HCT116 (cell line): Measurements from ENCODE around the gene ADGRB3. TPM values are rescaled to one million over a fixed set of nuclear protein-coding genes. Genes with fewer than 3 reads are reported as not detected.

Source experiments
- ATAC-seq: fragments of 200-7000 bp; cut with Tn5 transposase; 2 replicates; pipeline ENCODE4 v1.9.1; 2020; ENCODE audit warnings: mild to moderate bottlenecking, moderate library complexity
- BruUV-seq: library from RNA; stranded (reverse); fragments of 400-500 nt; replicated peaks from 2 replicates; lab custom pipeline; 2021; lab: Mats Ljungman, UMichigan
- CTCF ChIA-PET: fragments of 300-600 bp; sonication (Branson Sonifier 250); formaldehyde crosslinking; loops from one replicate; lab custom pipeline; 2021; ENCODE audit warnings: antibody characterized with exemption; lab: Charles Lee
- POLR2A ChIA-PET: fragments of 300-600, 350-600 bp; sonication (Branson Sonifier 250); formaldehyde crosslinking; loops from one replicate; lab custom pipeline; 2021; ENCODE audit warnings: antibody characterized with exemption; lab: Charles Lee
- RAD21 ChIA-PET, 2 experiments: fragments of 300-600 bp; sonication (Branson Sonifier 250); formaldehyde crosslinking; loops; one replicate each; lab custom pipeline; 2023; ENCODE audit warnings: low total read pairs in 2 of 2; ENCODE audit not compliant: uncharacterized antibody in 2 of 2, unreplicated experiment in 2 of 2, low non-redundant PET in 1 of 2; lab: Charles Lee
- DNase-seq: peaks from one replicate; pipeline ENCODE4 v3.0.0-alpha.2; 2010; ENCODE audit warnings: low read depth, low spot score
- H2AFZ ChIP-seq: fragments of 200-600 bp; shearing (Covaris generic), sonication (generic); 2 replicates; pipeline ENCODE4 v1.6.1; 2017; ENCODE audit warnings: low read depth, mixed run types, mixed read lengths, antibody characterized with exemption, low read length; ENCODE audit not compliant: poor library complexity, severe bottlenecking
- H3K27ac ChIP-seq: 2 replicates; pipeline ENCODE4 v1.5.1; 2012; ENCODE audit warnings: low read depth, low read length
- H3K27me3 ChIP-seq: fragments of 200-600 bp; sonication (generic); 2 replicates; pipeline ENCODE4 v1.6.1; 2016; ENCODE audit warnings: mixed run types, low read length, mixed read lengths; ENCODE audit not compliant: insufficient read depth
- H3K36me3 ChIP-seq, 2 experiments: fragments of 200-500 bp in 1 of 2; fragments of 200-600 bp in 1 of 2; sonication (Bioruptor generic) in 1 of 2; sonication (generic) in 1 of 2; 2 replicates each; pipeline versions ENCODE4 v1.5.1 to v1.6.1; 2014 to 2016; ENCODE audit warnings: low read length in 2 of 2, inconsistent platforms in 1 of 2, mixed read lengths in 1 of 2, mixed run types in 1 of 2; ENCODE audit not compliant: insufficient read depth in 2 of 2, control insufficient read depth in 1 of 2
- H3K4me1 ChIP-seq, 2 experiments: fragments of 200-600 bp in 1 of 2; sonication (generic) in 1 of 2; 2 replicates each; pipeline versions ENCODE4 v1.5.1 to v1.6.1; 2012 to 2017; ENCODE audit warnings: low read length in 2 of 2, inconsistent platforms in 1 of 2, mild to moderate bottlenecking in 1 of 2, mixed read lengths in 1 of 2, mixed run types in 1 of 2, moderate library complexity in 1 of 2; ENCODE audit not compliant: insufficient read depth in 2 of 2, control insufficient read depth in 1 of 2
- H3K4me2 ChIP-seq: fragments of 200-600 bp; sonication (generic); 2 replicates; pipeline ENCODE4 v1.6.1; 2017; ENCODE audit warnings: mixed run types, low read length, mixed read lengths
- H3K4me3 ChIP-seq, 2 experiments: fragments of 200-600 bp in 1 of 2; sonication (generic) in 1 of 2; replicated peaks in 1 of 2; 2 replicates each; pipeline ENCODE4 v1.5.1; 2011 to 2016; ENCODE audit warnings: low read length in 2 of 2, control low read depth in 1 of 2, low read depth in 1 of 2, mild to moderate bottlenecking in 1 of 2, mixed read lengths in 1 of 2, mixed run types in 1 of 2
- H3K79me2 ChIP-seq: fragments of 200-600 bp; sonication (generic); 2 replicates; pipeline ENCODE4 v1.6.1; 2017; ENCODE audit warnings: mild to moderate bottlenecking, mixed run types, low read length, moderate library complexity, mixed read lengths; ENCODE audit not compliant: insufficient read depth
- H3K9ac ChIP-seq: fragments of 200-600 bp; sonication (generic); 2 replicates; pipeline ENCODE4 v1.6.1; 2016; ENCODE audit warnings: low read length, mixed read lengths
- H3K9me2 ChIP-seq: fragments of 200-600 bp; sonication (generic), shearing (Covaris generic); 2 replicates; pipeline ENCODE4 v1.6.1; 2017; ENCODE audit warnings: mixed run types, mild to moderate bottlenecking, moderate library complexity; ENCODE audit not compliant: insufficient read depth
- H3K9me3 ChIP-seq, 2 experiments: fragments of 200-500 bp in 1 of 2; fragments of 200-600 bp in 1 of 2; sonication (Bioruptor generic) in 1 of 2; sonication (generic) in 1 of 2; 2 replicates each; pipeline ENCODE4 v1.6.1; 2014 to 2017; ENCODE audit warnings: low read length in 2 of 2, mixed read lengths in 2 of 2, inconsistent platforms in 1 of 2, low read depth in 1 of 2, mild to moderate bottlenecking in 1 of 2, mixed run types in 1 of 2, moderate library complexity in 1 of 2; ENCODE audit not compliant: control insufficient read depth in 1 of 2, insufficient read depth in 1 of 2
- H4K20me1 ChIP-seq: fragments of 200-600 bp; sonication (generic), shearing (Covaris generic); 2 replicates; pipeline ENCODE4 v1.6.1; 2017; ENCODE audit warnings: mixed run types, mild to moderate bottlenecking, moderate library complexity; ENCODE audit not compliant: insufficient read depth
- CBX3 ChIP-seq: IDR thresholded peaks from 2 replicates; pipeline ENCODE4 v1.6.1; 2012; ENCODE audit warnings: low read depth
- CEBPB ChIP-seq: IDR thresholded peaks from 2 replicates; pipeline ENCODE4 v1.6.1; 2012; ENCODE audit warnings: low read depth
- EGR1 ChIP-seq: IDR thresholded peaks from 2 replicates; pipeline ENCODE4 v1.6.1; 2012; ENCODE audit warnings: low read depth
- FOSL1 ChIP-seq: IDR thresholded peaks from 2 replicates; pipeline ENCODE4 v1.6.1; 2012; ENCODE audit warnings: low read depth
- JUND ChIP-seq: IDR thresholded peaks from 2 replicates; pipeline ENCODE4 v1.6.1; 2012
- RAD21 ChIP-seq: IDR thresholded peaks from 2 replicates; pipeline ENCODE4 v1.6.1; 2012; ENCODE audit warnings: low read depth, mild to moderate bottlenecking
- SIN3A ChIP-seq: IDR thresholded peaks from 2 replicates; pipeline ENCODE4 v1.6.1; 2012; ENCODE audit warnings: low read depth
- SP1 ChIP-seq: IDR thresholded peaks from 2 replicates; pipeline ENCODE4 v1.6.1; 2012; ENCODE audit warnings: low read depth
- SRF ChIP-seq: IDR thresholded peaks from 2 replicates; pipeline ENCODE4 v1.6.1; 2012; ENCODE audit warnings: low read depth
- ZFX ChIP-seq: fragments of 450-650 bp; IDR thresholded peaks from 2 replicates; pipeline ENCODE4 v1.6.1; 2017
- intact Hi-C: fragments of 100-400 bp; cut with micrococcal nuclease; formaldehyde crosslinking; loops from 2 replicates; pipeline ENCODE4 v1.10.0; 2022
- total RNA-seq: library from RNA; stranded (reverse); gene quantifications from one replicate; pipeline ENCODE4 v1.2.1, GENCODE V29; 2021; ENCODE audit not compliant: unreplicated experiment
- TF ChIP-seq, protein P1 (sequence below): IDR thresholded peaks from 2 replicates; pipeline ENCODE4 v1.6.1; 2012; ENCODE audit warnings: low read depth
- TF ChIP-seq, protein P2 (sequence below): IDR thresholded peaks from 2 replicates; pipeline ENCODE4 v1.6.1; 2011; ENCODE audit warnings: mild to moderate bottlenecking, low read length, moderate library complexity; ENCODE audit not compliant: insufficient replicate concordance; ENCODE audit errors: extremely low read depth
- TF ChIP-seq, protein P3 (sequence below): IDR thresholded peaks from 2 replicates; pipeline ENCODE4 v1.6.1; 2012

ADGRB3 gene
- total RNA-seq, 1 experiment from 2014 or later, result not detected

DNA sequence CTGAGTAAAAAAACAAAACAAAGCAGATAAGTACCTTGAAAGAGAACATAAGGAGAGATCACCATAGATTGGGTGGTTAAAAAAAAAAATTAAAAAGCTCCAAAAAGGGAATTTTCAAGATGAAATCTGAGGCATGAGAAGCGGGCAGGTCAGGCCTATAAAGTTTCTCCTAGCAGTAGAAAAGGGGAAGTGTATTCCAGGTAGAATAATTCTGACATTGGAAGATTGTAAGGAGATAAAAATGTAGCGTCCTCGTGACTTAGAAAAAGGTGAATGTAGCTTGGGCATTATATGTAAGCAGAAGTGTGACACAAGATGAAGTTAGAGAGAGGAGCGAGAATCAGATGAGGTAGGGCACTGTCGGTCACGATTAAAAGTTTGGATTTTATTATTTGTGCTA, 9.1 kb upstream of the ADGRB3 start (continued):
- TF ChIP-seq RAD21 (no peak), SP1 (no peak), SIN3A (no peak), FOSL1 (no peak)
- TF ChIP-seq, all 23 proteins: peak for 0

DNA sequence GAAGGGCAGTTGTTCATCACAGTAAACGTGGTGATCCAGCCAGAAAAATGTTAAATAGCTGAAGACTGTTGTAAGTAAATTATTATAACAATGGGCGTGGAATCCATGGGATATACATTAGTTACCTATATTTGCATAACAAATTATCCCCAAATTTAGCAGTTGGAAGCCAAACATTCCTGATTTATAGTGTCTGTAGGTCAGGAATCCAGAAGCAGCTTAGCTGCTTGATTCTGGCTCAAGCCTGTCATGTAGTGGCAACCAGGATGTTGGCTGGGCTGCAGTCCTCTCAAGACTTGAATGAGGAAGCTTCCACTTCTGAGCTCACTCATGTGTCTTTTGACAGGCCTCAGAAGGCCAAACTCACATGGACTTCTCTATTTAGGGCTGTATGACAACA, 6.9 kb upstream of the ADGRB3 start:
- intact Hi-C loops, result no loop called here
- ATAC-seq (no peak), DNase-seq (no peak)
- no peaks in the 10 kb centered on the region for H3K4me1 ChIP-seq
- H3K4me2 ChIP-seq, result no peak overlapping the region
- POLR2A ChIA-PET, result no interaction called here
- CTCF ChIA-PET, result no interaction called here
- RAD21 ChIA-PET, result no interaction called here
- H3K79me2 ChIP-seq, result no peaks in the 10 kb centered on the region
- H3K9me3 ChIP-seq, result peaks cover 8 to 13% of the 10 kb centered on the region in 2 experiments; a peak in 3 of 4 replicates
- H3K4me3 ChIP-seq, result no peak overlapping the region
- no peaks in the 10 kb centered on the region for H4K20me1 ChIP-seq
- no peak overlapping the region for H3K27ac ChIP-seq
- H3K9ac ChIP-seq, result no peak overlapping the region
- no peaks in the 10 kb centered on the region for H3K36me3 ChIP-seq
- no TSS peak for BruUV-seq
- no peak overlapping the region for H2AFZ ChIP-seq
- no peaks in the 10 kb centered on the region for H3K9me2 ChIP-seq
- TF ChIP-seq, protein P1, sequence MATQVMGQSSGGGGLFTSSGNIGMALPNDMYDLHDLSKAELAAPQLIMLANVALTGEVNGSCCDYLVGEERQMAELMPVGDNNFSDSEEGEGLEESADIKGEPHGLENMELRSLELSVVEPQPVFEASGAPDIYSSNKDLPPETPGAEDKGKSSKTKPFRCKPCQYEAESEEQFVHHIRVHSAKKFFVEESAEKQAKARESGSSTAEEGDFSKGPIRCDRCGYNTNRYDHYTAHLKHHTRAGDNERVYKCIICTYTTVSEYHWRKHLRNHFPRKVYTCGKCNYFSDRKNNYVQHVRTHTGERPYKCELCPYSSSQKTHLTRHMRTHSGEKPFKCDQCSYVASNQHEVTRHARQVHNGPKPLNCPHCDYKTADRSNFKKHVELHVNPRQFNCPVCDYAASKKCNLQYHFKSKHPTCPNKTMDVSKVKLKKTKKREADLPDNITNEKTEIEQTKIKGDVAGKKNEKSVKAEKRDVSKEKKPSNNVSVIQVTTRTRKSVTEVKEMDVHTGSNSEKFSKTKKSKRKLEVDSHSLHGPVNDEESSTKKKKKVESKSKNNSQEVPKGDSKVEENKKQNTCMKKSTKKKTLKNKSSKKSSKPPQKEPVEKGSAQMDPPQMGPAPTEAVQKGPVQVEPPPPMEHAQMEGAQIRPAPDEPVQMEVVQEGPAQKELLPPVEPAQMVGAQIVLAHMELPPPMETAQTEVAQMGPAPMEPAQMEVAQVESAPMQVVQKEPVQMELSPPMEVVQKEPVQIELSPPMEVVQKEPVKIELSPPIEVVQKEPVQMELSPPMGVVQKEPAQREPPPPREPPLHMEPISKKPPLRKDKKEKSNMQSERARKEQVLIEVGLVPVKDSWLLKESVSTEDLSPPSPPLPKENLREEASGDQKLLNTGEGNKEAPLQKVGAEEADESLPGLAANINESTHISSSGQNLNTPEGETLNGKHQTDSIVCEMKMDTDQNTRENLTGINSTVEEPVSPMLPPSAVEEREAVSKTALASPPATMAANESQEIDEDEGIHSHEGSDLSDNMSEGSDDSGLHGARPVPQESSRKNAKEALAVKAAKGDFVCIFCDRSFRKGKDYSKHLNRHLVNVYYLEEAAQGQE, result no peak
- TF ChIP-seq CEBPB (no peak), SRF (no peak), EGR1 (no peak), ZFX (no peak), JUND (no peak), CBX3 (no peak), SP1 (no peak)
- TF ChIP-seq, protein P2, sequence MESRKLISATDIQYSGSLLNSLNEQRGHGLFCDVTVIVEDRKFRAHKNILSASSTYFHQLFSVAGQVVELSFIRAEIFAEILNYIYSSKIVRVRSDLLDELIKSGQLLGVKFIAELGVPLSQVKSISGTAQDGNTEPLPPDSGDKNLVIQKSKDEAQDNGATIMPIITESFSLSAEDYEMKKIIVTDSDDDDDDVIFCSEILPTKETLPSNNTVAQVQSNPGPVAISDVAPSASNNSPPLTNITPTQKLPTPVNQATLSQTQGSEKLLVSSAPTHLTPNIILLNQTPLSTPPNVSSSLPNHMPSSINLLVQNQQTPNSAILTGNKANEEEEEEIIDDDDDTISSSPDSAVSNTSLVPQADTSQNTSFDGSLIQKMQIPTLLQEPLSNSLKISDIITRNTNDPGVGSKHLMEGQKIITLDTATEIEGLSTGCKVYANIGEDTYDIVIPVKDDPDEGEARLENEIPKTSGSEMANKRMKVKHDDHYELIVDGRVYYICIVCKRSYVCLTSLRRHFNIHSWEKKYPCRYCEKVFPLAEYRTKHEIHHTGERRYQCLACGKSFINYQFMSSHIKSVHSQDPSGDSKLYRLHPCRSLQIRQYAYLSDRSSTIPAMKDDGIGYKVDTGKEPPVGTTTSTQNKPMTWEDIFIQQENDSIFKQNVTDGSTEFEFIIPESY, result no peak
- TF ChIP-seq, protein P3, sequence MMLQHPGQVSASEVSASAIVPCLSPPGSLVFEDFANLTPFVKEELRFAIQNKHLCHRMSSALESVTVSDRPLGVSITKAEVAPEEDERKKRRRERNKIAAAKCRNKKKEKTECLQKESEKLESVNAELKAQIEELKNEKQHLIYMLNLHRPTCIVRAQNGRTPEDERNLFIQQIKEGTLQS, result no peak
- no peaks in the 10 kb centered on the region for H3K27me3 ChIP-seq
